ENCODE measurements around the gene BMF. TPM values are rescaled to one million over a fixed set of nuclear protein-coding genes. Genes with fewer than 3 reads are reported as not detected.

BMF gene
- total and polyA plus RNA-seq, 2 of the 4 experiments (the other 2 are of a cell fraction): 2.4 to 2.9 TPM

DNA sequence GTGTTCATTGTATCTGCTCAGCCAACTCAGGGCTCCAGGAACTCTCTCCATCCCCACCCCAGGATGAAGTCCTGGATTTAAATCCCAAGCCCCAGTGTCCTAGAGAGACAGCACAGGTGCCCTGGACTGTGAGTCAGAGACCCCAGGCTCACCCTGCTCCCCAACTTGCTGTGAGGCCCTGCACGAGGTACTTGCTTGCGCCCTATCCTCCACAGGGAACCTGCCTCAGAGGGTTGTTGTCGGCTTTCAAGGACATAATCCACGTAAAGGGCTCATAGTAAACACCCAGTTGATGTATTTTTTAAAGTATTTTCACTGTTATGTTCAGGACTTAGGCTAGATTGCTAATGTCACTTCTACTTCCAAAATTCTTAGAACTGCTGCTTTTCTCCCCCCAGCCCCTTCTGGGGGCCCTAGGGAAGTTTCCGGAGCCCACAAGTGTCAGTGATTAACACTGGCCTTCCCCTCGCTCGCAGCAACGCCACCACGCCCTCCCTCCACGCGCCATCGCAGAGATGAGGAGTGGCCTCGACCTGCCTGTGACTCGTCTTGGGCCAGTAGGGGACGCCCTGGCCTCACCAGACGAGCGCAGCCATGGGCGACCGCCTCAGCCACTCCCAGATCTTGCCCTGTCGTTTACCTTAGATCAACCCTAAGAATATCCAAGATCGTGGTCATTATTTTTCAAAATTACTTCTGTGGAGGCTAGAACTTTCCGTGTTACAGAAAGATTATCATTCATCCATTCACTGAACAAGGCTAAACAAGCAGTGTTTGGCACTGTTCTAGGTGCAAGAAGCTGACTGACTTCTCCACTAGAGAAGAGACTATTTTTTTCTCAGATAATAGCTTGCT, 63.7 kb downstream of the BMF start (continued):
- peak; percentile 99 for TF ChIP-seq CTCF (conservative IDR thresholded peaks at IDR 0.05; ENCODE audit: low read depth, low read length)
- TF ChIP-seq SMC3 (IDR thresholded peaks at IDR 0.05; ENCODE audit: low read depth, low read length): peak; percentile 96
- TF ChIP-seq CEBPB (IDR thresholded peaks at IDR 0.05; ENCODE audit: low read depth, low read length): no peak
